ENCODE measurements around the gene STIMATE.

- TF ChIP-seq FOXM1 (IDR thresholded peaks at IDR 0.05; ENCODE audit: borderline replicate concordance) (no peak), SP1 (IDR thresholded peaks at IDR 0.05) (no peak), FOXA1 (IDR thresholded peaks at IDR 0.05) (no peak), BHLHE40 (IDR thresholded peaks at IDR 0.05; ENCODE audit: borderline replicate concordance) (no peak)
Measured at GRCh38 chr3:52882377-52882776, 15.0 kb downstream of the STIMATE start.

Data from HEK293T (cell line).